Measurements from ENCODE around the gene GNB3.
A peak's percentile ranks its signal among the peaks of the same experiment; 100 is the strongest.

Gene GNB3

DNA sequence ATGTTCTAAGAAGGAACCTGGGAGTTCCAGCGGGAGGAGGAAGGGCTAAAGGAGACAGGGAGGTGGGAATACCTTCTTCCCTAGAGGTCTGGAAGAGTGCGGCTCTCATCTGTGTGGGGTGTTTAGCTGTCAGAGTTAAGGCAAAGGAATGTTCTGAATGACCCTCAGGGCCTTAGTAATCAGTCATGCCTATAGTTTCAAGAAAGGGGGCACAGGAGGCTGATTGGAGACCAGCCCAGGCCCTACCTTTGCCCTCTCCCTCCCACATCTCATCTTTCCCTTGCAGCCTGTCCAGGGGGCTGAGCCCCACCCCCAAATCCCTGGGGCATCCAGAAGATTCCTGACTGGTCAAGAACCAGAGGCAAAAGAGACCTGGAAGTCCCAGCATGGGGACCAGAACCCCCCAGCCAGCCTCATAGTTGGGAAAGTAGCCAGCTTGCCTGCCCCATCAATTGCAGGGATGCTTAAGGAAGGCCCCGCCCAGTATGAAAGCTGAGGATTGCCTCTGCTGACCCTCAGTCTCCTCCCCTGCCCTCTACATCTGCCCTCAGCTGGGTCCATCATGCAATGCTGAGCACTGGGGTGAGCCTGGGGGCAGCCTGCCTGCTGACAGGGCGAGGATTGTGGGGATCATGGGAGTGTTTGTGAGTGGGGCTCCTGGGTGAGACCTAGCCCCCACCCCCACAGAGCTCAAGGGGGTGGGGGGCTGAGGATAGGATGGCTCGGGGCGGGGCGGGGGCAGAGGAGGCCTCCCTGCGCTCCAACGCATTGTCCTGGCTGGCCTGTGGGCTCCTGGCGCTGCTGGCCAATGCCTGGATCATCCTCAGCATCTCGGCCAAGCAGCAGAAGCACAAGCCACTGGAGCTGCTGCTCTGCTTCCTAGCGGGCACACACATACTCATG, 17.3 kb upstream of the GNB3 start:
- DNase-seq (ENCODE audit: low spot score): no peak

DNA sequence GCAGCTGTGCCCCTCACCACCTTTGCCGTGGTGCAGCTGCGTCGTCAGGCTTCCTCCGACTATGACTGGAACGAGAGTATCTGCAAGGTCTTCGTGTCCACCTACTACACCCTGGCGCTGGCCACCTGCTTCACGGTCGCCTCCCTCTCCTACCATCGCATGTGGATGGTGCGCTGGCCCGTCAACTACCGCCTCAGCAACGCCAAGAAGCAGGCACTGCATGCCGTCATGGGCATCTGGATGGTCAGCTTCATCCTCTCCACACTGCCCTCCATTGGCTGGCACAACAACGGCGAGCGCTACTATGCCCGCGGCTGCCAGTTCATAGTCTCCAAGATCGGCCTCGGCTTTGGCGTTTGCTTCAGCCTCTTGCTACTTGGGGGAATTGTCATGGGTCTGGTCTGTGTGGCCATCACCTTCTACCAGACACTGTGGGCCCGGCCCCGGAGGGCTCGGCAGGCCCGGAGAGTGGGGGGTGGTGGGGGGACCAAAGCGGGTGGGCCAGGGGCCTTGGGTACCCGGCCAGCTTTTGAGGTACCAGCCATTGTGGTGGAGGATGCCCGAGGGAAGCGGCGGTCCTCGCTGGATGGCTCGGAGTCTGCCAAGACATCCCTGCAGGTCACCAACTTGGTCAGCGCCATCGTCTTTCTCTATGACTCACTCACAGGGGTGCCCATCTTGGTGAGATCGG, 16.5 kb upstream of the GNB3 start:
- no peak for DNase-seq (ENCODE audit: low spot score)

DNA sequence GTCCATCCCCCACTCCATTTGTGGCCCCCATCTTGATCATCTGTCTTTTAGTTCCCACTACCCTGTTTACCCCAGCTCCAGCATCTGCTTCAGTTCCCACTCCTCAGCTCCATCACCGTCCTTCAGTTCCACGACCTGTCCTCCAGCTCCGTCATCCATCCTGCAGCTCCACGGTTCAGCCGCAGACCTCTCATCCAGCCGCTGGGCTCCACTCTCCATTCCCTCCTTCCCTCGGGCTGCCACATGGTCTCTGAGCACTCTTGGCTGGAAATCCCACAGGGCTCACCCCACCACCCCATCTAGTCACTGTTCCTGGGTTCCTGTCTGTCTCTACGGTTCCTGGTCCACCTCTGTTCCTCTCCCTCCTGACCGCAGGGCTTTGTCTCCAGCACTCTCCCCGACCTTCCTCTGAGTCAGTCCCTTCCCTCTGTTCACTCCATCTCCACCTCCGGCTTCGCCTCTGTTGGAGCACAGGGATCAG, 15.8 kb upstream of the GNB3 start:
- no peak for DNase-seq (ENCODE audit: low spot score)

DNA sequence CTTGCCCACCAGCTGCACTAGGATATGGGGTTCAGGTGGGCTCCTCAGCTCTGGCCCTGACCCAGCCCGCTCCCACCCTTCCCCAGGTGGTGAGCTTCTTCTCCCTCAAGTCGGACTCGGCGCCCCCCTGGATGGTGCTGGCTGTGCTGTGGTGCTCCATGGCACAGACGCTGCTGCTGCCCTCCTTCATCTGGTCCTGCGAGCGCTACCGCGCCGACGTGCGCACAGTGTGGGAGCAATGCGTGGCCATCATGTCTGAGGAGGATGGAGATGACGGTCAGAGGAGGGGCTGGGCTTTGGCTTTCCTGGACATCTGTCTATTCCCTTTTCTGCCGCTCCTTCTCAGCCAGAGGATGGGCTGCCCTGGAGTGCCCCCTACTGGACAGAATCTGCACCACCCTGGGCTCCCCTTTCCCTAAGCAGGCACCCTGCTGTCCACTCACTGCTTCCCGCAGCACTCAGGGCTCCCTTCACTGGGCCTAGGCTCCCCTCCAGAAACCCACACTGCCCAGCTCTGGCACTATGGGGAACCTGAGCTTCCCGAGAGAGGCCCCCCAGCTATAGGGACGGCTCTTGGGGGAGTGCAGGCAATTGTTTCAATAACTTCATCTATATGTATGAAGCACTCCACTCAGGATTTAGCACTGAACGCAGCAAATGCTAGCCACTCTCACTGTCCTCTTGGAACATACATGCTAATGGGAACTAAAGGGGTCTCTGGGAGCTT, 15.2 kb upstream of the GNB3 start:
- DNase-seq (ENCODE audit: low spot score): peak; percentile 77

DNA sequence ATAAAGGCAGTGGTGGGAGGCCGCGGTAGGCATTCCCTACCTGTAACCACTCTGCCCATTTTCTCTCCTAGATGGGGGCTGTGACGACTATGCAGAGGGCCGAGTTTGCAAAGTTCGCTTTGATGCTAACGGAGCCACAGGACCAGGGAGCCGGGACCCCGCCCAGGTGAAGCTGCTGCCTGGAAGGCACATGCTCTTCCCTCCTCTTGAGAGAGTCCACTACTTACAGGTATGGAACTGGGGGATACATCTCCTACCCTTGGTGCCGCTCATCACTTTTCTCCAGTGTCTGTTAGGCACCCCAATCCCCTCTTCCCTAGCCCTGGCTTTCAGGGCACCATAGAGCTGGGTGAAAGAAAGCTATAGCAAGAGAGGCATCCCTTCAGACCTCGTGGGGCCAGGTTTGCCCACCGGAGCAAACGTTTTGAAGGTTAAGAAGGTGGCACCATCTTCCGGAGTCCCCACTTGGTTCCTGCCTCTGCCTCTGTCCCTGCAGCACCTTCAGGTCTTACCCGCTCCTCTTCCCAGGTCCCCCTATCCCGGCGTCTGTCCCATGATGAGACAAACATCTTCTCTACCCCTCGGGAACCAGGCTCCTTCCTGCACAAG, 14.5 kb upstream of the GNB3 start:
- DNase-seq (ENCODE audit: low spot score): no peak

DNA sequence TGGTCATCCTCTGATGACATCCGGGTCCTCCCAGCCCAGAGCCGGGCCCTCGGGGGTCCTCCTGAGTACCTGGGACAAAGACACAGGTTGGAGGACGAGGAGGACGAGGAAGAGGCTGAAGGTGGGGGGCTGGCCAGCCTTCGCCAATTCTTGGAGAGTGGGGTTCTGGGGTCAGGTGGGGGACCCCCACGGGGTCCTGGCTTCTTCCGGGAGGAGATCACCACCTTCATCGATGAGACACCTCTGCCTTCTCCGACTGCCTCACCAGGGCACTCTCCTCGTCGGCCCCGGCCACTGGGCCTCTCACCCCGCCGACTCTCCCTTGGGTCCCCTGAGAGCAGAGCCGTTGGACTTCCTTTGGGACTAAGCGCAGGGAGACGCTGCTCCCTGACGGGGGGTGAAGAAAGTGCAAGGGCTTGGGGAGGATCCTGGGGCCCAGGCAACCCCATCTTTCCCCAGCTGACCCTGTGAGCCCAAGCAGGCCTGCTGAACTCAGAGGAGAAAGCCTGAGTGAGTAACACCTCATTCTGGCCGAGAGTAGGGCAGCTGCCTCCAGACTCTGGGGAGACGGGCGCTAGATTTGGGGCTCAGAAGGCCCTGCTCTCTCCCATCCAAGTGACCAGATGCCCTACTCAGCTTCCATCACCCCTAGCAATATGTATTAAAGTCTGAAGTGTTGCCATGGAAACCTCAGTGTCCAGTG, 13.8 kb upstream of the GNB3 start:
- no peak for DNase-seq (ENCODE audit: low spot score)

DNA sequence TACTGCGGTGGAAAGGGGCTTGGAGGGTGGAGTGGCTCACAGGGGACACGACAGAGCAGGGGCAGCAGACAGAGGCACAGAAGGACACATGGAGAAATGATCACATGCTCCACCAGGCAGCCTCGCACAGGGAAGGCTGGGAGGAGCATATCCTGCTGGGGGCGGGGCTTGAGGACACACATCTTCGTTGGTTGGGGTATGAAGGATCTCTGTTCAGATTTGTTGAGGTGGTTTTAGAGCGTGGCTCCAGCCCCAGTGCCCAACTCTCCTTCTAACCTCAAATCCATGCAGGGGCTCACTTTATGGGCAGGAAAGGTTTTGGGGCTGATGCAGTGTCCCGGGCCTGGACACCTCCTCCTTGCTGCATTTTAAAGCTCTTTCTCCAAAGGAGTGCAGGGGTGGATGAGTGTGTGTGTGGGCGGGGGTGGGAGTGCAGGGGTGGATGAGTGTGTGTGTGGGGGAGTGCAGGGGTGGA, 13.3 kb upstream of the GNB3 start:
- peak; percentile 55 for DNase-seq (ENCODE audit: low spot score)

DNA sequence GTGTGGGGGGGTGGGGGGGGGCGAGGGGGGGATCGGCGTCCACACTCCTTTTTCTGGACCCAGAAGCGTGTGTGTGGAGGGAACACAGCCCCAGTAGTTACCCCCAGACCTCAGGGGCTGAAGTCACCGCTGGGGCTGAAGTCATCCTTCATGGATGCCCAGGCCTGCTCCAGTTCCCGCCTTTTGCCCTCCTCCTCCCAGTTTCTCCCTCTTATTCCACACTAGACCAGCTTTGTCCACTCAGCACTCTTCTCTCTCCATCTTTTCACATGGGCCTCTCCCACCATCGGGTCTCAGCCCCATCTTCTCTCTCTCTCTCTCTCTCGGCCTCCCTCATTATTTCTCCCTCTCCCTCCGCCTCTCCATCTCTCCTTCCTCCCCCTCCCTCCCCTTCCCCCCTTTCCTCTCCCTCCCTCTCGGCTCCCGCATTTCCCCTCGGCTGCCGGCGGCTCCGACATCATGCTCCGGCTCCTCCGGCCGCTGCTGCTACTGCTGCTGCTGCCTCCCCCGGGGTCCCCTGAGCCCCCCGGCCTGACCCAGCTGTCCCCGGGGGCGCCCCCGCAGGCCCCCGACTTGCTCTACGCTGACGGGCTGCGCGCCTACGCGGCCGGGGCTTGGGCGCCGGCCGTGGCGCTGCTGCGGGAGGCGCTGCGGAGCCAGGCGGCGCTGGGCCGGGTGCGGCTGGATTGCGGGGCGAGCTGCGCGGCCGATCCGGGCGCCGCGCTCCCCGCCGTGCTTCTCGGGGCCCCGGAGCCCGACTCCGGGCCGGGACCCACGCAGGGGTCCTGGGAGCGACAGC, 12.5 kb upstream of the GNB3 start, which contains the start of gene P3H3:
P3H3 (plus strand) TSS at position 426 of the 799 bp plus-strand sequence; CDS start at position 460, 34 bp downstream.
- no peak for DNase-seq (ENCODE audit: low spot score)

DNA sequence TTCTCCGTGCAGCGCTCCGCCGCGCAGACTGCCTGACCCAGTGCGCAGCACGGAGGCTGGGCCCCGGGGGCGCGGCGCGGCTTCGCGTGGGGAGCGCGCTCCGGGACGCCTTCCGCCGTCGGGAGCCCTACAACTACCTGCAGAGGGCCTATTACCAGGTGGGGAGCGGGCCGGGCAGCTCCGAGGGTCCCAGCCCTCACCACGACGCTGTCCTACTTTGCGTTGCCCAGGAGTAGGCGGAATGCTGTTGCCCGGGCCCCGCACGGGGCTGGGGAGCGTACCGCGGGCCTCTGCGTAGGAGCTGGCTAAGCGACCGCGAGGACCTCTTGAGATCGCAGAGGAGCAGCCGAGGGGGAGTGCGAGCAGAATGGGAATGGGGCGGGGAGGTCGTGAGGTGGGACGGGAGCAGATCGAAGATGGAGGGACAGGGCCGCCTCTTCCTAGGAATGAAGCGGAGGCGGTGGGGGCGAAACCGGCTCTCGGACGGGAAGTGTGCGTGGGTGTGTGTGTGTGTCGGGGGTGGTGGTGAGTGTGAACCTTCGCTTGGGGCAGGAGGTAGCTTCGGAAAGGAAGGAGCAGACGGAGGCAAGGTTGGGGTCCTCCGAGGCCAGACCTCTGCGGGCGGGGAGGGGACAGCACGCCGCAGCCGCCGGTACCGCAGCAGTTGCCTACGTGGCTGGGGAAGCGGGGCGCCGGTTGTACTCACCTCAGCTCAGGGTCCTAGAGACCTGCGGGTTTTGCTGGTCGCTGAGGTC, 11.8 kb upstream of the GNB3 start:
- no peak for DNase-seq (ENCODE audit: low spot score)

DNA sequence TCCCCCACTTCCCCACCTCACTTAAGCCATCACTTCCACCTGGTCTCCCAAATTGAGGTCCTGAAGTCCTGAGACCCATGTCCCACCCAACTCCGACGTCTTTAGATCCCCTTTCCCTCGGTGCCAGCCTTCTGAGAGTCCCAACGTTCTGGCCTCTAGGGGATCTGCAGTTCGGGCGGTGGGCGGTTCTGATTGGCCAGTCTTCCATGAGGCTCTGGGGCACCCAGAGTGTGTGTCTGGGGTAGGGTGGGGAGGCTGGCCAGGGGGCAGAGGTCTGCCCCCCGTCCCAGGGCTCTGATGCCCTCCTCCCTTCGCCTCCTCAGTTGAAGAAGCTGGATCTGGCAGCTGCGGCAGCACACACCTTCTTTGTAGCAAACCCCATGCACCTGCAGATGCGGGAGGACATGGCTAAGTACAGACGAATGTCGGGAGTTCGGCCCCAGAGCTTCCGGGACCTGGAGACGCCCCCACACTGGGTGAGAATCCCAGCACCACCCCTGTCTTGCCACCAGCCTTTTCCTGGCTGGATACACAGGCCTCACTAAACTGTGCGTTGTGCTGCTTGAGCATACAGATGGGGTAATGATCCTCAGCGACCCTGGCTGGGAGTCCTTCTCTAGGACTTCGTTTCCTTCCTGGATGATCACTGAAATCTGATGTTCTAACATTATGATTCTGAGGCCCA, 11.0 kb upstream of the GNB3 start:
- no peak for DNase-seq (ENCODE audit: low spot score)

DNA sequence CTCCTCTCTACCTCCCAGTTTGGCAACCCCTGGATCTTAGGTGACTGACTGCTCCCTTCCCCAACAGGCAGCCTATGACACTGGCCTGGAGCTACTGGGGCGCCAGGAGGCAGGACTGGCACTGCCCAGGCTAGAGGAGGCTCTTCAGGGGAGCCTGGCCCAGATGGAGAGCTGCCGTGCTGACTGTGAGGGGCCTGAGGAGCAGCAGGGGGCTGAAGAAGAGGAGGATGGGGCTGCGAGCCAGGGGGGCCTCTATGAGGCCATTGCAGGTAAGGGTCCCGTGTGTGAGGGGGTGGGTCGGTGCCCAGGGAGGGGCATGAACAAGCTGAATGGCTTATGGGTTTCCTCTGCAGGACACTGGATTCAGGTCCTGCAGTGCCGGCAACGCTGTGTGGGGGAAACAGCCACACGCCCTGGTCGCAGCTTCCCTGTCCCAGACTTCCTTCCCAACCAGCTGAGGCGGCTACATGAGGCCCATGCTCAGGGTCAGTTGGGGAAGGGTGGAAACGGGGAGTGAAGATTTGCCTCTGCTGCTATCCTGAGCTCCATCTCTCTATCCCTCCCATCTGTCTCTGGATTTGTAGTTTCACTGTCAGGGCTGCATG, 10.3 kb upstream of the GNB3 start:
- DNase-seq (ENCODE audit: low spot score): no peak

DNA sequence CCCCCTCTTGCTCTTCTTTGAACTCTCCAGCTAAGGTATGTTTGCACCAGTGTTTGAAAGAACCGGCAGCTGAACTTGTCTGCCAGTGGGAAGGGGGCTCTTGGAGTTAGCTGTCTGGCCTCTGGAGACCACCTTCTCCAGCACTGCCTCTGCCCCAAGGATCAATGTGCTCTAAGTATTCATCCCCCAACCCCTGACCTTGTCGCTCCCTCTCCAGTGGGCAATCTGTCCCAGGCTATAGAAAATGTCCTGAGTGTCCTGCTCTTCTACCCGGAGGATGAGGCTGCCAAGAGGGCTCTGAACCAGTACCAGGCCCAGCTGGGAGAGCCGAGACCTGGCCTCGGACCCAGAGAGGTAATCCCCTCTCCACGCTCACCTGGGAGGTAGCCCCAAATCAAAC, 9.7 kb upstream of the GNB3 start:
- DNase-seq (ENCODE audit: low spot score): no peak

DNA sequence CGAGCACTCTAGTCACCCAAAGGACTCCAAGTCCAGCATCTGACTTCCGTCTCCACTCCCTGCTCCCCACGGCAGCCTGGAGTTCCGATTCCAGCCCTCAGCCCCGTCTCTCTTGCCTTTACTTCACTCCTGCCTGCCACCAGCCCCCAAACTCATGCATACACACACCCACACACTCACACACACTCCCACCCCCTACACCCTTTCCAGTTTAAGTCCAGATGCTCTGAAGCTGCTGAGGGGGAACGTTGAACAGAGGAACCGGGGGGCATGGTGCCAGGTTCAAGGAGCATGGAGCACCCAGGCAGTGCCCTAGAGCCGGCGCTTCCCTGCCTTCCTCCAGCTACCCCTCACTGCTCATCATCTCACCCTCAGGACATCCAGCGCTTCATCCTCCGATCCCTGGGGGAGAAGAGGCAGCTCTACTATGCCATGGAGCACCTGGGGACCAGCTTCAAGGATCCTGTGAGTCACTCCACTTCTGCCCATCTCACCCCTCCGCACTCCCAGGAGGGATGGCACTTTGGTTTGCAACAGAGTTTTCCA, 9.2 kb upstream of the GNB3 start:
- DNase-seq (ENCODE audit: low spot score): no peak

DNA sequence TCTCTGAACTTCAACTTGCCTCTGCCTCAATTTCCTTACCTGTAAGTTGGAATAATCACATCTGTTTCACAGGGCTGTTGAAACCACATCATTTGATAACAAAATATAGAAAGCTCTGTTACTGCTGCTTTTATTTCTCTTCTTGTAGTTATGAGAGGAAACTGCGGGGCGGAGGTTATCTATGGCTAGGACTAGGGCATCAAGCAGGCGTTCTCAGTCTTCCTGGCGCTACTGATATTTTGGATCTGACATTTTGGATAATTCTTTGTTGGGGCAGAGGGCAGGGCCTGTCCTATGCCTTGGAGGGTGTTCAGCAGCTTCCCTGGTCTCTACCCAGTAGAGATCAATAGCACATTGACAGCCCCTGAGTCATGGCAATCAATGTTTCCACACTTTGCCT, 8.6 kb upstream of the GNB3 start:
- DNase-seq (ENCODE audit: low spot score): no peak

DNA sequence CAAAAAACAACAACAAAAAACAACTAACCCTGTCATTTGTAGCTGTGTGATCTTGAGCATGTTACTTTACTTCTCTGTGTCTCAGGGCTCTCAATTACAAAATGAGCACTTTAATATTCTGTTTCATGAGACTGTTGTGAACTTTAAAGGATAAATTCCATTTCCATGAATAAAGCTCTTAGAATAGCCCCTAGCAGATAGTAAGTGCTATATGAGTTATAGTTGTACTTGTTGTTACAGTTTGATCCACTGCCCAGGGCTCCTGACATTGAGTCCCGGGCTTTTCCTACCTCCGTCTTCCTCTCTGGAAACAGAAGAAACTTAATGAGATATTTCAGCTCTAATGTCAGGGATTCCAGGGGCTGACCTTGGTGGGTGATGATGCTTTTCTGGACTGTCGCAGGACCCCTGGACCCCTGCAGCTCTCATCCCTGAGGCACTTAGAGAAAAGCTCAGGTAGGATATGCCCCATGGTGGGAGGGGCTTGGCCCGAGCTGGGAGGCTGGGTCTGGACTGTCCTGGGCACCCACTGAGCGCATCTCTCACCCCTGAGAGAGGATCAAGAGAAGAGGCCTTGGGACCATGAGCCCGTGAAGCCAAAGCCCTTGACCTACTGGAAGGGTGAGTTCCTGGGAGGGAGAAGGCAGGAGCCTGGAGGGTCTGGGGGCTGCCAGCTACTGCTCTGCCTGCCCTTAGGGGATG, 7.4 kb upstream of the GNB3 start:
- DNase-seq (ENCODE audit: low spot score): no peak

DNA sequence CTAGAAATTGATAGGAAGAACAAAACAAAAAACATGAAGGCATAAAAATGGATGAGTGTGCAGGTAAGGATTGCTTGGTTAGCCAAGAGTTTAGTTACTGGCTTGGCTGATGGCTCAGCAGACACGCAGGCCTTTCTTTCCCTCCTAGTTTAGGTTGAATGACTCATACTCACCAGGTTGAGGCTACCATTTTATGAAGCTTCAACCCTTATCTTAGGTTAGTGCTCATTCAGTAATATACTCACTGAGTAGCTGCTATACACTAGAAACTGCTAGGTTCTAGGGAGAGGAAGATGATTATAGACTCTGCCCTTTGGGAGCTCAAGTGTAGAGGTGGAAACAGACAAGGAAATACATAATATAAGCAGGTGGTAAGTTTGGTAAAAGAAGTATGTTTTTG, 6.5 kb upstream of the GNB3 start:
- DNase-seq (ENCODE audit: low spot score): no peak

DNA sequence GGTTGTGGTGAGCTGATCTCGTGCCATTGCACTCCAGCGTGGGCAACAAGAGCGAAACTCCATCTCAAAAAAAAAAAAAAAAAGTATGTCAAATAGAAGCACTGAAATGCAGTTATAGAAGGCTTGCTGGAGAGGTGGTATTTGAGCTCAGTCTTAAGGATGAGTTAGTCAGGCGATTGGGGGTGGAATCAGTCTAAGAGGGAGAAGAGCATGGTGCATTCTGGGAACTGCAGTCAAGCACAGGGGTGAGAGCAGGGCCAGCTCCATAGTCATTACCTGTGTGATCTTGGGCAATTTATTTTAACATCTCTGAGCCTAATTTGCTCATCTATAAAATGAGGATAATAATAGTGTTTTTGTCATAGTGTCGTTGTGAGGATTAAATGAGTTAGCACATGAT, 5.9 kb upstream of the GNB3 start:
- no peak for DNase-seq (ENCODE audit: low spot score)

DNA sequence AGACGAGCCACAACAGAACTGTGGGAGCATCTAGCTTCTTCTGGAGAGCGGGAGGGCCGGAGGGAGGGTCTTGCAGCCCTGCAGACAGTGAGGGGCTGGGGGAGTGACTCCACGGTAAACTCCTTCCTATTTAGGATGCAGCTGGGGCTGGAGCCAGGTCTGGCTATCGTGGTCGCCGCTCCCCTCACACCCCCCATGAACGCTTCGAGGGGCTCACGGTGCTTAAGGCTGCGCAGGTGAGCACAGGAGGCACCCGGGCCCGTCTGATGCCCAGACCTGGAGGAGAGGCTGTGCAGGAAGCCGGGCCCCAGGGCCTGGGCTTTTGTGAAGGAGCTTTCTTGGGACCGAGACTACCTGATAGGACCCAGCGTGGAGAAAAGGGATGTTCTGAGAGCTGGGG, 3.9 kb upstream of the GNB3 start:
- DNase-seq (ENCODE audit: low spot score): no peak

Measured in NAMALWA (cell line).